ENCODE data around the gene BACH1. TPM values are rescaled to one million over a fixed set of nuclear protein-coding genes. Genes with fewer than 3 reads are reported as not detected.

Gene BACH1
- total RNA-seq, 1 experiment from 2014 or later, result 47.3 TPM

- DNase-seq (ENCODE audit: low read depth in 1 of 2, low spot score in 2 of 2), result no peak
- H3K27me3 ChIP-seq (replicated peaks), result no peaks in the 10 kb centered on the region
- H3K36me3 ChIP-seq, result peaks cover 9% of the 10 kb centered on the region
- no peaks in the 10 kb centered on the region for H3K9me3 ChIP-seq (replicated peaks)
- H3K4me1 ChIP-seq (replicated peaks), result no peaks in the 10 kb centered on the region
- no peak overlapping the region for H3K4me3 ChIP-seq
- H3K27ac ChIP-seq, result no peak overlapping the region
These were observed 75.8 kb downstream of the BACH1 start for GRCh38 chr21:29374481-29374880.

- H3K4me1 ChIP-seq (replicated peaks), result peaks cover 6% of the 10 kb centered on the region
- H3K9me3 ChIP-seq (replicated peaks), result no peaks in the 10 kb centered on the region
- no peak overlapping the region for H3K4me3 ChIP-seq
- H3K36me3 ChIP-seq, result peaks cover 9% of the 10 kb centered on the region
- no peak overlapping the region for H3K27ac ChIP-seq
- DNase-seq (ENCODE audit: low read depth in 1 of 2, low spot score in 2 of 2), result peak in 1 of 2 experiments; percentile 48
- no peaks in the 10 kb centered on the region for H3K27me3 ChIP-seq (replicated peaks)
These were observed 77.8 kb downstream of the BACH1 start for GRCh38 chr21:29376556-29376955.

GRCh38 chr21:29377266-29377665 lies 78.5 kb downstream of the BACH1 start:
- H3K4me1 ChIP-seq (replicated peaks), result peaks cover 13% of the 10 kb centered on the region
- peaks cover 9% of the 10 kb centered on the region for H3K36me3 ChIP-seq
- no peaks in the 10 kb centered on the region for H3K9me3 ChIP-seq (replicated peaks)
- no peaks in the 10 kb centered on the region for H3K27me3 ChIP-seq (replicated peaks)
- H3K27ac ChIP-seq, result no peak overlapping the region
- no peak for DNase-seq (ENCODE audit: low read depth in 1 of 2, low spot score in 2 of 2)
- H3K4me3 ChIP-seq, result no peak overlapping the region

GRCh38 chr21:29378832-29379231 lies 80.1 kb downstream of the BACH1 start:
- no peak overlapping the region for H3K27ac ChIP-seq
- no peaks in the 10 kb centered on the region for H3K9me3 ChIP-seq (replicated peaks)
- no peaks in the 10 kb centered on the region for H3K36me3 ChIP-seq
- no peak for DNase-seq (ENCODE audit: low read depth in 1 of 2, low spot score in 2 of 2)
- H3K4me1 ChIP-seq (replicated peaks), result peaks cover 17% of the 10 kb centered on the region
- no peak overlapping the region for H3K4me3 ChIP-seq
- no peaks in the 10 kb centered on the region for H3K27me3 ChIP-seq (replicated peaks)

- H3K27ac ChIP-seq, result no peak overlapping the region
- no peaks in the 10 kb centered on the region for H3K9me3 ChIP-seq (replicated peaks)
- H3K27me3 ChIP-seq (replicated peaks), result no peaks in the 10 kb centered on the region
- H3K4me1 ChIP-seq (replicated peaks), result peaks cover 17% of the 10 kb centered on the region
- H3K4me3 ChIP-seq, result no peak overlapping the region
- no peaks in the 10 kb centered on the region for H3K36me3 ChIP-seq
- DNase-seq (ENCODE audit: low read depth in 1 of 2, low spot score in 2 of 2), result no peak
These were observed 80.9 kb downstream of the BACH1 start for GRCh38 chr21:29379517-29380054.

GRCh38 chr21:29382030-29382654 lies 83.4 kb downstream of the BACH1 start:
- H3K9me3 ChIP-seq (replicated peaks), result no peaks in the 10 kb centered on the region
- H3K4me3 ChIP-seq, result no peak overlapping the region
- no peaks in the 10 kb centered on the region for H3K27me3 ChIP-seq (replicated peaks)
- no peaks in the 10 kb centered on the region for H3K36me3 ChIP-seq
- peak in 1 of 2 experiments; percentile 78 for DNase-seq (ENCODE audit: low read depth in 1 of 2, low spot score in 2 of 2)
- H3K4me1 ChIP-seq (replicated peaks), result peaks cover 17% of the 10 kb centered on the region
- H3K27ac ChIP-seq, result no peak overlapping the region

GRCh38 chr21:29384683-29385359 lies 86.1 kb downstream of the BACH1 start:
- DNase-seq (ENCODE audit: low read depth in 1 of 2, low spot score in 2 of 2), result no peak

GRCh38 chr21:29385934-29386520 lies 87.3 kb downstream of the BACH1 start:
- Histone ChIP-seq H3K4me1 (replicated peaks) (peaks cover 17% of the 10 kb centered on the region), H3K4me3 (no peak overlapping the region), H3K36me3 (no peaks in the 10 kb centered on the region), H3K27me3 (replicated peaks) (no peaks in the 10 kb centered on the region), H3K9me3 (replicated peaks) (no peaks in the 10 kb centered on the region), H3K27ac (no peak overlapping the region)
- no peak for DNase-seq (ENCODE audit: low read depth in 1 of 2, low spot score in 2 of 2)

More at GRCh38 chr21:29384683-29385359, 86.1 kb downstream of the BACH1 start:
- Histone ChIP-seq H3K27me3 (replicated peaks) (no peaks in the 10 kb centered on the region), H3K4me3 (no peak overlapping the region), H3K9me3 (replicated peaks) (no peaks in the 10 kb centered on the region), H3K36me3 (no peaks in the 10 kb centered on the region), H3K27ac (no peak overlapping the region), H3K4me1 (replicated peaks) (peaks cover 17% of the 10 kb centered on the region)

GRCh38 chr21:29386803-29387202 lies 88.1 kb downstream of the BACH1 start:
- peaks cover 9% of the 10 kb centered on the region for H3K4me1 ChIP-seq (replicated peaks)
- no peak overlapping the region for H3K4me3 ChIP-seq
- DNase-seq (ENCODE audit: low read depth in 1 of 2, low spot score in 2 of 2), result no peak
- H3K36me3 ChIP-seq, result no peaks in the 10 kb centered on the region
- H3K9me3 ChIP-seq (replicated peaks), result no peaks in the 10 kb centered on the region
- no peak overlapping the region for H3K27ac ChIP-seq
- no peaks in the 10 kb centered on the region for H3K27me3 ChIP-seq (replicated peaks)

- Histone ChIP-seq H3K27me3 (replicated peaks) (no peaks in the 10 kb centered on the region), H3K4me1 (replicated peaks) (peaks cover 2% of the 10 kb centered on the region), H3K36me3 (no peaks in the 10 kb centered on the region), H3K9me3 (replicated peaks) (no peaks in the 10 kb centered on the region), H3K4me3 (no peak overlapping the region), H3K27ac (no peak overlapping the region)
- DNase-seq (ENCODE audit: low read depth in 1 of 2, low spot score in 2 of 2), result no peak
These were observed 88.9 kb downstream of the BACH1 start for GRCh38 chr21:29387598-29387997.

- Histone ChIP-seq H3K27ac (no peak overlapping the region), H3K9me3 (replicated peaks) (no peaks in the 10 kb centered on the region), H3K4me1 (replicated peaks) (no peaks in the 10 kb centered on the region), H3K36me3 (no peaks in the 10 kb centered on the region), H3K27me3 (replicated peaks) (no peaks in the 10 kb centered on the region), H3K4me3 (no peak overlapping the region)
- DNase-seq (ENCODE audit: low read depth in 1 of 2, low spot score in 2 of 2), result no peak
These were observed 90.4 kb downstream of the BACH1 start for GRCh38 chr21:29389136-29389535.

- H3K27ac ChIP-seq, result no peak overlapping the region
- no peak for DNase-seq (ENCODE audit: low read depth in 1 of 2, low spot score in 2 of 2)
- no peaks in the 10 kb centered on the region for H3K4me1 ChIP-seq (replicated peaks)
- H3K9me3 ChIP-seq (replicated peaks), result no peaks in the 10 kb centered on the region
- H3K4me3 ChIP-seq, result no peak overlapping the region
- H3K27me3 ChIP-seq (replicated peaks), result no peaks in the 10 kb centered on the region
- no peaks in the 10 kb centered on the region for H3K36me3 ChIP-seq
These were observed 92.1 kb downstream of the BACH1 start for GRCh38 chr21:29390778-29391177.

- Histone ChIP-seq H3K4me3 (no peak overlapping the region), H3K36me3 (no peaks in the 10 kb centered on the region), H3K9me3 (replicated peaks) (no peaks in the 10 kb centered on the region), H3K4me1 (replicated peaks) (no peaks in the 10 kb centered on the region), H3K27ac (no peak overlapping the region), H3K27me3 (replicated peaks) (no peaks in the 10 kb centered on the region)
- DNase-seq (ENCODE audit: low read depth in 1 of 2, low spot score in 2 of 2), result no peak
These were observed 95.3 kb downstream of the BACH1 start for GRCh38 chr21:29394051-29394450.
